ENCODE measurements around the gene NOL6.

DNA sequence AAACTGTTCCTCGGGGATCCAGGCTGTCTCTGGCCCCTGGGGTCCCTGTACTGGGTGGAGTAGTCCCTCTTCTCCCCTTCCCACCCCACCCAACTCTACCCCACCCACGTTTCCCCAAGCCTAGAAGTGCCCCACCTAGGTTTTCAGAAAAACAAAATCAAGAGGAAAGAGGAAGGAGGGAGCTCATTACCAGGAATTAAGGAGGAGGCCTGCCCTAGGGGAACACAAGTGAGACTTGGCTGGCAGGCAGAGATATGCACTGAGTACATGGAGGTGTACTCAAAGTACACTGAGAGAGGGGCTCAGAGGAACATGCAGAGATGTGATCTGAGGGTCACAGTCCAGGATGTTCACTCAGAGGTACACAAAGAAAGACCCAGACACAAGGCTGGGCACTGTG, 36.5 kb downstream of the NOL6 start:
- no peak for TF ChIP-seq POLR2A (IDR thresholded peaks at IDR 0.05)
- TF ChIP-seq, protein P1, sequence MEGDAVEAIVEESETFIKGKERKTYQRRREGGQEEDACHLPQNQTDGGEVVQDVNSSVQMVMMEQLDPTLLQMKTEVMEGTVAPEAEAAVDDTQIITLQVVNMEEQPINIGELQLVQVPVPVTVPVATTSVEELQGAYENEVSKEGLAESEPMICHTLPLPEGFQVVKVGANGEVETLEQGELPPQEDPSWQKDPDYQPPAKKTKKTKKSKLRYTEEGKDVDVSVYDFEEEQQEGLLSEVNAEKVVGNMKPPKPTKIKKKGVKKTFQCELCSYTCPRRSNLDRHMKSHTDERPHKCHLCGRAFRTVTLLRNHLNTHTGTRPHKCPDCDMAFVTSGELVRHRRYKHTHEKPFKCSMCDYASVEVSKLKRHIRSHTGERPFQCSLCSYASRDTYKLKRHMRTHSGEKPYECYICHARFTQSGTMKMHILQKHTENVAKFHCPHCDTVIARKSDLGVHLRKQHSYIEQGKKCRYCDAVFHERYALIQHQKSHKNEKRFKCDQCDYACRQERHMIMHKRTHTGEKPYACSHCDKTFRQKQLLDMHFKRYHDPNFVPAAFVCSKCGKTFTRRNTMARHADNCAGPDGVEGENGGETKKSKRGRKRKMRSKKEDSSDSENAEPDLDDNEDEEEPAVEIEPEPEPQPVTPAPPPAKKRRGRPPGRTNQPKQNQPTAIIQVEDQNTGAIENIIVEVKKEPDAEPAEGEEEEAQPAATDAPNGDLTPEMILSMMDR (IDR thresholded peaks at IDR 0.05 in 4 of 5, conservative IDR thresholded peaks at IDR 0.05 in 1 of 5), result no peak
